ENCODE measurements around the gene SLC15A2.
"Not testable (repeated sequence)": the region's sequence is repeated elsewhere in the genome, so short reads cannot be mapped to it uniquely, and the experiment has no call there.

- TF ChIP-seq CTCF (IDR thresholded peaks at IDR 0.05); POLR2AphosphoS5 (IDR thresholded peaks at IDR 0.05; ENCODE audit: low read depth, low read length); REST (IDR thresholded peaks at IDR 0.05; ENCODE audit: insufficient read depth in 1 of 2, low read depth in 2 of 2, low read length in 1 of 2); TCF7L2 (IDR thresholded peaks at IDR 0.05; ENCODE audit: low read depth, low read length): not testable (repeated sequence)
Observed at GRCh38 chr3:121938141-121938855, 44.1 kb downstream of the SLC15A2 start.
